ENCODE results near the gene PDE7B.
"Not testable (repeated sequence)": the region's sequence is repeated elsewhere in the genome, so short reads cannot be mapped to it uniquely, and the experiment has no call there.

The PDE7B gene

GRCh38 chr6:136079701-136080565 is 228.4 kb downstream of the PDE7B start:
- no peak for DNase-seq

DNA sequence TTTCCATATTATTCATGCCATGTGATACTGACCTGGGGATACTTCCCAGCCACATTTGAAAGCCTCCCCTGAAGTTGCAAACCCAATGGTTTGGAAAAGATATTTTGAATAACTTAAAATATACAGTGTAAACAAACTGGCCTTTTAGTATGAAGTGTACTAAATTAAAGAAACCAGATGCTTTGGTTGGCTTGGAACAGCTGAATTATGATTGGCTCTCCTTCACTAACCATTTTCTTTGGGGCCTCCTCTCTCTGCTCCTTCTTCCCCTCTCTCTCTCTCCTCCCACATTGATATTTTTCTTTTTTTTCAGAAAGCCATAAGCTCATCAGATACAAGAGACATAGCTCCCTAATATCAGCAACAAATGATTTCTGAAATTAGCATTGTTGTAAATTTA is 232.0 kb downstream of the PDE7B start:
- no peak for DNase-seq

GRCh38 chr6:136084403-136084802 is 232.9 kb downstream of the PDE7B start:
- DNase-seq: no peak

DNA sequence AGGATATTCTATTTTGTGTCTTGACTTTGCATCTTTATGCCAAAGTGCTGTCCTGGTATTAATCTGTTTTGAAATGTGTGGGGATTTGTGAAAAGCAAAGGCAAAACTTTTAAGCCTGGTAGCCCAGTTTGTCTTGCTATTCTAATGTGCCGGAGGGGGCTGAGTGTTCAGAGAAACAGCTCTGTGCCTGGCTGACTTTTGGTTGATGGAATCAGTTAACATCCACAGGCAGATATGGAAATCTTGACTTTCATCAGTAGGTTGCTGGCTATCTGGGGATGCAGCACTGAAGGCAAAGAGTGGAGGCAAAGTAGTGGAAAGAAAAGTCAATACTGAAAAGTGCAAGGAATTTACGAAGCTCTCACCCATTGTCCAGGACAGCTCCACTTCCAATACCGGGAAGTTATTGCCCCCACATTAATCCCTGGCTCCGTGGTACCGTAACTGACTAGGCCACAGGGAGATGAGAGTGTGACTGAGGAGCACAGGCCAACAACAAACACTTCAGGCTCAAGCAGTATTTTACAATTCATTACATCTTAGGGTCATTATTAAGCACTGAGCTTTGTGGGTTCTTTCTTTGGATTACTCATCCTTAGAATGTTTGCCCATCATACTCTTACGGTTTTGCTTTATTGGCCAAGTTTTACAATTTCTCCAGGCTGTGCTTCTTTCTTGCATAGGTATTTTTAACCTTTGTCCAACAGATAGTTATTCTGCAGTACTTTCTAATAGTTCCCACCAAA is 234.0 kb downstream of the PDE7B start:
- no peak for DNase-seq

GRCh38 chr6:136086686-136087085 is 235.2 kb downstream of the PDE7B start:
- peak; percentile 69 to 91 for DNase-seq

GRCh38 chr6:136087986-136088385 is 236.5 kb downstream of the PDE7B start:
- DNase-seq: no peak

DNA sequence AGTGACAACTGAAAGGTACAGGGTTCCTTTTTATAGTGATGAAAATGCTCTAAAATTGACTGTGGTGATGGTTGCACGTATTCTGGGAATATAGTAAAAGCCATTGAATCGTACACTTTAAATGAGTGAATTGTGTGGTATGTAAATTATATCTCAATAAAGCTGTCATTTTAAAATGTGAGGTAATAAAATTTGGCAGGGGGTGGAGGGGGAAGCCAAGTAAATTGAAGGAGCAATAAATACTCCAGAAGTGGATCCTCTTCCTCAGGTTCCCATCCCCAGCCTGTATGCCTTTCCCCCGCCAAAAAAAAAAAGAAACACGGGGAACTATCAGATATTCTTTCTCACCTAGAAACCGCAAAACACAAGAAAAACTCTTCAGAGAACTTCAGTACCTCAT is 237.2 kb downstream of the PDE7B start:
- no peak for DNase-seq

DNA sequence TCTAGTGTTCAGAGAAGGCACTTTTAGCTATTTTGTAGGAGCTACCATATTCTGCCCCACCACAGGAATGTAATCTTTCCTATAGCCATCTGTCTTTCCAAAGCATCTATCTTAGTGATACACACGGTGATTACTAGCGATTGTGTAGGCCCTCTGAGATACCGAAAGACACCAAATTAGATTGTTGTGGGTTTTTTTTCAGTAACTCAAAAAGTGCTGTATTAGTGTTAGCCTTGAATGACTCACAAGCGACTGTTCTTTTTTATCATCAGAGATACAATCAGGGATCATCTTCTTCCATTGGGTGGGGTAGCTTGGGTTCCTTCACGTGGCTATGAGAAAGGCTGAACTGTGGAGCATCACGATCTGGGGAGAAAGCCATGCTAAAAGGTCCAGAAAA is 238.4 kb downstream of the PDE7B start:
- no peak for DNase-seq

GRCh38 chr6:136090929-136091328 is 239.4 kb downstream of the PDE7B start:
- DNase-seq: no peak

GRCh38 chr6:136092897-136093296 is 241.4 kb downstream of the PDE7B start:
- DNase-seq: no peak

GRCh38 chr6:136093835-136094234 is 242.3 kb downstream of the PDE7B start:
- no peak for DNase-seq

- DNase-seq: no peak
Observed at GRCh38 chr6:136094812-136095211, 243.3 kb downstream of the PDE7B start.

- DNase-seq: peak in 1 of 2 experiments; percentile 37
Observed at GRCh38 chr6:136095986-136096385, 244.5 kb downstream of the PDE7B start.

GRCh38 chr6:136102991-136103688 is 251.6 kb downstream of the PDE7B start:
- DNase-seq: no peak

GRCh38 chr6:136103763-136104311 is 252.3 kb downstream of the PDE7B start:
- no peak for DNase-seq

- no peak for DNase-seq
Observed at GRCh38 chr6:136104556-136104955, 253.1 kb downstream of the PDE7B start.

DNA sequence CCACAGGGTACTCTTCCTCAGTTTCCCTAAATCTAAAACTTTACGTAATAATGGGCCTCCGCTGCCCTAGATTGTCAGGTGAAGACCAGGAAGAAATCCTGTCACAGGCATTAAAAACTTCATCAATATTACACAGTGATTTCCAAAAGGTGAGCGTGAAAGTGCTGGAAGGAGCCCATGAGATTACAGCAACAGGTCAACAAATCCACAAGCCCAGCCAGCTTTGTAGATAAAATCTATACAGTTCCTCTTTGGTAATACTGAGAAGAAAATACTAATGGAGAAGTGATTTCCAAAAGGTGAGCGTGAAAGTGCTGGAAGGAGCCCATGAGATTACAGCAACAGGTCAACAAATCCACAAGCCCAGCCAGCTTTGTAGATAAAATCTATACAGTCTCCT is 254.3 kb downstream of the PDE7B start:
- DNase-seq: not testable (repeated sequence)

DNA sequence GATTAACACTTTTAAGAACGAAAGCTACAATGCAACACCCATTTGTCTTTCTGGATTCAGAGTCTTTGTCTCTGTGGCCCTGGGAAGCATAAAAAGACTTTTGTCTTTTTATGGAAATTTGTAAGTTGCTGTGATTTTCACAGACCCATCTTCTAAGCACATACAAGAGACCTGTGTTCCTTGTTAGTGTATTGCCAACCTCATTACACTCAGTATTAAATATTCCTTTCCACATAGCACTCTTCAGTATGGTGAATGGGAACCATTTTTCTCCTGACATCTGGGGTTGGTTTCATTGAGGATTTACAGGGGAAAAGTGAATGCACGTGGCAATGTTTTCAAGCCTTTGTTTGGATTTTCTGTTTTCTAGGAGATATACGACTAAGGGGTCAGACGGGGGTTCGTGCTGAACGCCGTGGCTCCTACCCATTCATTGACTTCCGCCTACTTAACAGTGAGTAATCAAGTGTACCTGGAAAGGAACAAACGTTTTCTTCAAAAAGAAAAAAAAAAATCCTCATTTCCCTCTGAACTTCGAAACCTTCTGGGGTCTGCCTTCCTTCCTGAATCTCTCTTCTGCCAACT is 257.0 kb downstream of the PDE7B start:
- DNase-seq: no peak

GRCh38 chr6:136111831-136112230 is 260.3 kb downstream of the PDE7B start:
- DNase-seq: no peak

GRCh38 chr6:136112262-136112661 is 260.8 kb downstream of the PDE7B start:
- no peak for DNase-seq

- no peak for DNase-seq
Observed at GRCh38 chr6:136113736-136114173, 262.3 kb downstream of the PDE7B start.

DNA sequence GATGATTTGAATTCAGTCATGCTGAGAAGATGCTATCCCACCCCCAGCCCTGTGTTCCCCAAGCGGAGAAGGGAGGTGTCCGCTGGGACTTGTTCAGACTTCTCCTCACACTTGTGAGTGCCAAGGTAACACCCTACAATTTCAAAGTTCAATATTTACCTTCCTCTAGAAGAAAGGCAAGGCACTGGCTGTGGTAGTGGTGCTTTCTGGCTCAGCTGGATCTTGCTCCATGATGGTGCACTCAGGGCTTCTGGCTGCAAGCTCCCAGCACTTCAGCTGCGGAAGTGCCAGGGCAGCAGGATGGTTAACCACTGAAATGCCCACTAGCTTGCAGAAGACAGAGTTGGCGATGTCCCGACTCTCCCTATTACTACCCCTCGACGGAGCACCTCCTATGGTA is 263.2 kb downstream of the PDE7B start:
- no peak for DNase-seq

GRCh38 chr6:136115941-136116340 is 264.4 kb downstream of the PDE7B start:
- no peak for DNase-seq

All from NCI-H446 (cell line).